Duodenal mucosa (tissue), 2 donors: ENCODE measurements around the gene SLC38A7.

Experiments used
- H3K27ac ChIP-seq: one replicate; pipeline ENCODE4 v1.7.0; 2013; ENCODE audit warnings: low read depth, low read length
- H3K27me3 ChIP-seq, 2 donors: one replicate each; pipeline ENCODE4 v1.7.0; 2013; ENCODE audit warnings: low read length in 2 of 2, control low read depth in 1 of 2; ENCODE audit not compliant: insufficient read depth in 2 of 2, control insufficient read depth in 1 of 2
- H3K36me3 ChIP-seq, 2 donors: one replicate each; pipeline ENCODE4 v1.7.0; 2013; ENCODE audit warnings: low read length in 2 of 2, control low read depth in 1 of 2; ENCODE audit not compliant: insufficient read depth in 2 of 2, control insufficient read depth in 1 of 2
- H3K4me1 ChIP-seq, 2 donors: one replicate each; pipeline ENCODE4 v1.7.0; 2013; ENCODE audit warnings: low read length in 2 of 2, control low read depth in 1 of 2; ENCODE audit not compliant: insufficient read depth in 2 of 2, control insufficient read depth in 1 of 2
- H3K4me3 ChIP-seq, 2 donors: one replicate each; pipeline ENCODE4 v1.7.0; 2013; ENCODE audit warnings: low read length in 2 of 2, low read depth in 1 of 2
- H3K9ac ChIP-seq, 2 donors: one replicate each; pipeline ENCODE4 v1.7.0; 2013; ENCODE audit warnings: low read length in 2 of 2, low read depth in 1 of 2
- H3K9me3 ChIP-seq, 2 donors: one replicate each; pipeline ENCODE4 v1.7.0; 2013; ENCODE audit warnings: low read length in 2 of 2, control low read depth in 1 of 2; ENCODE audit not compliant: control insufficient read depth in 1 of 2

The SLC38A7 gene

GRCh38 chr16:58684354-58685083 lies at the start of gene SLC38A7:
SLC38A7 (minus strand) TSS chr16:58684770; CDS start chr16:58680126, 4,644 bp downstream.
- H3K4me3 ChIP-seq: peak within 1 kb of the TSS; percentile 84 to 100
- peak within 1 kb of the TSS; percentile 82 to 88 for H3K9ac ChIP-seq
- H3K36me3 ChIP-seq: peaks cover 0 to 8% of the 10 kb centered on the region in 2 donors
- H3K27ac ChIP-seq: no peak within 1 kb of the TSS
- H3K9me3 ChIP-seq: no peaks in the 10 kb centered on the region
- peaks cover 14 to 17% of the 10 kb centered on the region in 2 donors for H3K4me1 ChIP-seq
- no peaks in the 10 kb centered on the region for H3K27me3 ChIP-seq

- Histone ChIP-seq H3K4me1 (peaks cover 12 to 13% of the 10 kb centered on the region in 2 donors), H3K27me3 (no peaks in the 10 kb centered on the region), H3K36me3 (no peaks in the 10 kb centered on the region), H3K27ac (peak within 1 kb of the TSS; percentile 10), H3K4me3 (peak within 1 kb of the TSS; percentile 92 to 95), H3K9ac (peak within 1 kb of the TSS; percentile 74 to 89), H3K9me3 (no peaks in the 10 kb centered on the region)
These were observed 49.3 kb upstream of the SLC38A7 start, which contains the start of gene GOT2 for GRCh38 chr16:58733671-58734458. GOT2 (minus strand) TSS chr16:58734316; CDS start chr16:58734228, 88 bp downstream.

- no peaks in the 10 kb centered on the region for H3K36me3 ChIP-seq
- H3K27ac ChIP-seq: peak overlapping the region; percentile 10
- H3K27me3 ChIP-seq: no peaks in the 10 kb centered on the region
- H3K4me1 ChIP-seq: peaks cover 12 to 14% of the 10 kb centered on the region in 2 donors
- peak overlapping the region; percentile 92 to 95 for H3K4me3 ChIP-seq
- H3K9ac ChIP-seq: peak overlapping the region; percentile 74 to 89
- no peaks in the 10 kb centered on the region for H3K9me3 ChIP-seq
These were observed 48.7 kb upstream of the SLC38A7 start for GRCh38 chr16:58733248-58733670.

GRCh38 chr16:58732545-58733247 lies 48.1 kb upstream of the SLC38A7 start:
- peak overlapping the region; percentile 92 to 95 for H3K4me3 ChIP-seq
- H3K9me3 ChIP-seq: no peaks in the 10 kb centered on the region
- H3K4me1 ChIP-seq: peaks cover 12 to 17% of the 10 kb centered on the region in 2 donors
- H3K9ac ChIP-seq: peak overlapping the region; percentile 74 to 89
- H3K36me3 ChIP-seq: no peaks in the 10 kb centered on the region
- H3K27ac ChIP-seq: no peak overlapping the region
- no peaks in the 10 kb centered on the region for H3K27me3 ChIP-seq

- Histone ChIP-seq H3K27me3 (no peaks in the 10 kb centered on the region), H3K4me1 (peaks cover 12 to 17% of the 10 kb centered on the region in 2 donors)
These were observed 46.3 kb upstream of the SLC38A7 start for GRCh38 chr16:58730724-58731370.

GRCh38 chr16:58727796-58728568 lies 43.4 kb upstream of the SLC38A7 start:
- Histone ChIP-seq H3K4me3 (no peak overlapping the region), H3K9me3 (no peaks in the 10 kb centered on the region), H3K27ac (no peak overlapping the region), H3K4me1 (peaks cover 7 to 14% of the 10 kb centered on the region in 2 donors), H3K36me3 (peaks cover 0 to 9% of the 10 kb centered on the region in 2 donors), H3K27me3 (no peaks in the 10 kb centered on the region), H3K9ac (no peak overlapping the region)

More at GRCh38 chr16:58730724-58731370, 46.3 kb upstream of the SLC38A7 start:
- Histone ChIP-seq H3K9me3 (no peaks in the 10 kb centered on the region), H3K9ac (no peak overlapping the region), H3K36me3 (no peaks in the 10 kb centered on the region), H3K4me3 (no peak overlapping the region), H3K27ac (no peak overlapping the region)

GRCh38 chr16:58727028-58727781 lies 42.6 kb upstream of the SLC38A7 start:
- Histone ChIP-seq H3K27me3 (no peaks in the 10 kb centered on the region), H3K27ac (no peak overlapping the region), H3K9me3 (no peaks in the 10 kb centered on the region), H3K9ac (no peak overlapping the region), H3K4me3 (no peak overlapping the region), H3K4me1 (peaks cover 0 to 6% of the 10 kb centered on the region in 2 donors), H3K36me3 (peaks cover 0 to 14% of the 10 kb centered on the region in 2 donors)

GRCh38 chr16:58723109-58723508 lies 38.5 kb upstream of the SLC38A7 start:
- H3K36me3 ChIP-seq: peaks cover 10 to 42% of the 10 kb centered on the region in 2 donors
- no peak overlapping the region for H3K27ac ChIP-seq
- H3K9ac ChIP-seq: no peak overlapping the region
- H3K4me1 ChIP-seq: peaks cover 0 to 1% of the 10 kb centered on the region in 2 donors
- H3K27me3 ChIP-seq: no peaks in the 10 kb centered on the region
- no peak overlapping the region for H3K4me3 ChIP-seq
- no peaks in the 10 kb centered on the region for H3K9me3 ChIP-seq
